Muscle layer of colon (tissue), 2 donors: ENCODE measurements around the gene KCNJ8.
"Not testable (repeated sequence)": the region's sequence is repeated elsewhere in the genome, so short reads cannot be mapped to it uniquely, and the experiment has no call there.

ENCODE experiments used
- H3K27ac ChIP-seq: one replicate; pipeline ENCODE4 v1.7.0; 2013; ENCODE audit warnings: low read depth, mild to moderate bottlenecking, low read length, moderate library complexity
- H3K27me3 ChIP-seq, 2 donors: one replicate each; pipeline ENCODE4 v1.7.0; 2013; ENCODE audit warnings: low read length in 2 of 2, mild to moderate bottlenecking in 2 of 2; ENCODE audit not compliant: insufficient read depth in 2 of 2, control insufficient read depth in 1 of 2
- H3K36me3 ChIP-seq: one replicate; pipeline ENCODE4 v1.7.0; 2013; ENCODE audit warnings: mild to moderate bottlenecking, low read length; ENCODE audit not compliant: insufficient read depth
- H3K4me1 ChIP-seq: one replicate; pipeline ENCODE4 v1.7.0; 2013; ENCODE audit warnings: mild to moderate bottlenecking, low read length; ENCODE audit not compliant: insufficient read depth
- H3K4me3 ChIP-seq, 2 donors: one replicate each; pipeline ENCODE4 v1.7.0; 2013; ENCODE audit warnings: low read length in 2 of 2, low read depth in 1 of 2, mild to moderate bottlenecking in 1 of 2, moderate library complexity in 1 of 2
- H3K9ac ChIP-seq: one replicate; pipeline ENCODE4 v1.7.0; 2013; ENCODE audit warnings: low read length
- H3K9me3 ChIP-seq: one replicate; pipeline ENCODE4 v1.7.0; 2013; ENCODE audit warnings: mild to moderate bottlenecking, low read length
- donor health status: abdominal sarcoma.
- donor health status: Adenocarcinoma of cecum.

The KCNJ8 gene

DNA sequence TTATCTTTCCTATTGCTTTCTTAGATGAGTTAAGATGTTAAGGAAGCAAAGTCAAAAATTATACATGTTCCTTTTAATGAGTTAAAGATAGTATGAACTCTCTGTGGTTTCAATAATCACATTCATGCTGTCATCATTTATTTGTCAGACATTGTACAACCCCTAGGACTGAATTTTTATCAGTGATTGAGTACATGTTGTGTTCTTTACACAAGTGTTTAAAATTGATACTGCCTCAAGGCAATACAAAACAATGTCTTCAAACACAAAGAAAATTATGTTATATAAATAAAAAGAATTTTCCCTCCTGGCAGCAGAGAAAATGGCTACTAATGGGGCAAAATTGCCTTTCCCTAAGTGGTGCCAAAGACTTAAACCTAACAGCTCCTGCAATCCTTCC lies 34.6 kb upstream of the KCNJ8 start:
- no peak overlapping the region for H3K9ac ChIP-seq
- H3K9me3 ChIP-seq: no peaks in the 10 kb centered on the region
- no peak overlapping the region for H3K27ac ChIP-seq
- no peak overlapping the region for H3K4me3 ChIP-seq
- H3K27me3 ChIP-seq: no peaks in the 10 kb centered on the region
- no peaks in the 10 kb centered on the region for H3K4me1 ChIP-seq
- no peaks in the 10 kb centered on the region for H3K36me3 ChIP-seq

DNA sequence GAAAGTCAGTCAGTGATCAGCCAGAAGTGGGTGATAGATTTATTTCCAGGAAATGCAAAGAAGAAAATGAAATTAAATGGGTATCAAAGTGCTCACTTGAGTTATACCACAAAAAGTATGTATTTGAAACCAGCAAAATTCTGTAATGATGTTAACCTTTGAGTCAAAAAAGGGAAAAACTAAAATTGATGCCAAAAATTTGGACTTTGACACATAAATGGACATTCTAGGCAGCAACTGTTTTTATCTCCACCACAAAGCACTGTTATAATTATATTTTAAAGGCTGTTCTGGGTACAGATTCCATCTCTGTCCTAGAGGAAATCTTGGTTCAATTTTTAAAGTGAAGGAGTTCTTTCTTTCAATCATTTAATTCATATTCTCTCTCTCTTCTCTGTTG lies 31.7 kb upstream of the KCNJ8 start:
- Histone ChIP-seq H3K9me3 (no peaks in the 10 kb centered on the region), H3K9ac (no peak overlapping the region), H3K27me3 (no peaks in the 10 kb centered on the region), H3K4me3 (no peak overlapping the region), H3K27ac (no peak overlapping the region), H3K36me3 (no peaks in the 10 kb centered on the region), H3K4me1 (no peaks in the 10 kb centered on the region)

DNA sequence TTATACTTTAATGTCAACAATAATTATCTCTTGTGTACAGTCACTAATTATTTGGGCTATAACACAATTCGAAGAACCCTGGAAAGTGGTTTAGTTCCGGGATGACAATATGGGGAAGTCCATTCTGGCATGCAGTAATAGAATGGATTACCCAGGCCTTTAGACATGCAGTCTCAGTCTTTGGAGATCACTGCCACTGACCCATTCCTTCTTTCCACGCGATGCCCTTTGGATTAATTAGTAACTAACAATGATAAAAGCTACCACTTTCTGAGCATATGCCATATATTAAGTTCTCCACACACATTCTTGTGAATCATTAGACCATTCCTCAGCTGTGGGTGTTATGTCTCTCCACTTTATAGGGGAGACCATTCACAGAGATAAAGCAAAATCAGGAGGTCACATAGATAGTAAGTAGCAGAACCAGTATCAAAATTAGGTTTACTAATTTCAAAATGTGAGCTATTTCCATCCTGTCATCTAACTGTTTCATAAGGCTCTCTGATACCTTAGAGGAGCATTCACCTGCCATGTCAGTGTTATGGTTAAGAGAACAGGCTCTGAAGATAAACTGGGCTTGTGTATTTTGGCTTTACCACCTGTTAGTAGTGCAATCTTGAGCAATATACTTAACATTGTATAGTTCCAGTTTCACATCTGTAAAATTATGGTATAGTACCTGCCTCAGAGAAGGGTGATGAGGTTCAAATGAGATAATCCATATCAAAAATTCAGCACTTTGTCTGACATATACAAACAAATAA lies 27.2 kb upstream of the KCNJ8 start:
- Histone ChIP-seq H3K9ac (no peak overlapping the region), H3K4me3 (no peak overlapping the region), H3K9me3 (no peaks in the 10 kb centered on the region), H3K27me3 (no peaks in the 10 kb centered on the region), H3K4me1 (no peaks in the 10 kb centered on the region), H3K27ac (no peak overlapping the region), H3K36me3 (no peaks in the 10 kb centered on the region)

DNA sequence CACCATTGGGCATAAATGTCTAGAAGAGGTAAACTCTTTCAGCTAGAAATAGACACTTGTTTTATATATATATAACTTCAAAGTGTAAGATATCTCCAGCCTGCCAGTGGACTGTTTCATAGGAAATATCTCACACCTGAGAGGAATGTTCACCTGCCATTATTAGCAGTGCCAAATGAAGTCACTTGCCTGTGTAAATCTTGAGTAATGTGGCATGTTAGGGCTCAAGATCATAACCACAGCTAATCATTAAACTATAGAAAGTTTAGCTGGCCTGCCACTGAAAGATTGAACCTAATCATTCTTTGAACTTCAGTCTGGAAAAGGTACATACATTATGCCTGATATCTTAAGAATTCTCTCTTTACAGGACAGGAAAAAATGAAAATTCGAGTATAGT lies 25.5 kb upstream of the KCNJ8 start:
- H3K27ac ChIP-seq: no peak overlapping the region
- H3K36me3 ChIP-seq: no peaks in the 10 kb centered on the region

DNA sequence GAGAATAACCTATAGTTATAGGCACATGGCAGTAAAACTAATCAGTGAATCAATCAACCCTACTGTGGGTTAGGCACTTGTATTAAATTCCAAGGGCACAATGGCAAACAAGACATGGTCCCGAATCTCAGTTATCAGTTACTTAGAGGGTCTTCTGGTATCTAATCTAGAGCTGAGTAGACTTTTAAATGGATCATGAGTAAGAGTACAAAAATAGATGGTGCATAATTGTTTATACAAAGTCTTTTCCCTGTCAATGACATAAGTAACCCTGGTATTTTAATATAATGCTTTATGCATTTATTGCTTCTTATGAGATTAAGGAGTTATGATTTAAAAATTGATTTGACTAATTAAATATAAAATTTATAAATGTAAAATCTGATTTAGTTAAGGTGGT lies 23.0 kb upstream of the KCNJ8 start:
- Histone ChIP-seq H3K27me3 (no peaks in the 10 kb centered on the region), H3K27ac (no peak overlapping the region), H3K4me3 (no peak overlapping the region), H3K9ac (no peak overlapping the region), H3K9me3 (no peaks in the 10 kb centered on the region), H3K36me3 (no peaks in the 10 kb centered on the region), H3K4me1 (no peaks in the 10 kb centered on the region)

More for the DNA sequence above, 25.5 kb upstream of the KCNJ8 start:
- Histone ChIP-seq H3K4me3 (no peak overlapping the region), H3K4me1 (no peaks in the 10 kb centered on the region), H3K27me3 (no peaks in the 10 kb centered on the region), H3K9ac (no peak overlapping the region), H3K9me3 (no peaks in the 10 kb centered on the region)

DNA sequence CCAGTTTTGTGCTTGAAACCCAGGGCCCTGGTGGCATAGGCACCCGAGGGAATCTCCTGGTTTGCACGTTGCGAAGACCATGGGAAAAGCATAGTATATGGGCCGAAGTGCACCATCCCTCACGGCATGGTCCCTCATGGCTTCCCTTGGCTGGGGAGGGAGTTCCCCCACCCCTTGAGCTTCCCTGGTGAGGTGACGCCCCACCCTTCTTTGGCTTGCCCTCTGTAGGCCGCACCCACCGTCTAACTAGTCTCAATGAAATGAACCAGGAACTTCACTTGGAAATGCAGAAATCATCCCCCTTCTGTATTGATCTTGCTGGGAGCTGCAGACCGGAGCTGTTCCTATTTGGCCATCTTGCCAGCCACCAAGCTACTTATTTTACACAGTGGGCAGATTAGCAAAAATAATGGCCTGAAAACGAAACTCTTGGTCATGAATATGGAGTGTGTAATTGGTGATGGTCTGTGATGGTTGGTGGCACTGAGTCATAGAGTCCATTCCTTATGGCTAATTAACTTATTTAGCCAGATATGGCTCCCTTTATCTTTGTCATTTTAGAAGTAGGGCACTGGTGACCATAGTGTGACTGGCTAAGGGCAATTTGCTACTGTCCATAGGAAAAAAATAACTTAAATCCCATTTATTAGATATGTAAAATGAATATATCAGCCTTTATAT lies 21.3 kb upstream of the KCNJ8 start:
- Histone ChIP-seq H3K9me3 (no peaks in the 10 kb centered on the region), H3K4me3 (no peak overlapping the region), H3K36me3 (no peaks in the 10 kb centered on the region), H3K4me1 (no peaks in the 10 kb centered on the region), H3K27ac (no peak overlapping the region), H3K9ac (no peak overlapping the region), H3K27me3 (no peaks in the 10 kb centered on the region)

DNA sequence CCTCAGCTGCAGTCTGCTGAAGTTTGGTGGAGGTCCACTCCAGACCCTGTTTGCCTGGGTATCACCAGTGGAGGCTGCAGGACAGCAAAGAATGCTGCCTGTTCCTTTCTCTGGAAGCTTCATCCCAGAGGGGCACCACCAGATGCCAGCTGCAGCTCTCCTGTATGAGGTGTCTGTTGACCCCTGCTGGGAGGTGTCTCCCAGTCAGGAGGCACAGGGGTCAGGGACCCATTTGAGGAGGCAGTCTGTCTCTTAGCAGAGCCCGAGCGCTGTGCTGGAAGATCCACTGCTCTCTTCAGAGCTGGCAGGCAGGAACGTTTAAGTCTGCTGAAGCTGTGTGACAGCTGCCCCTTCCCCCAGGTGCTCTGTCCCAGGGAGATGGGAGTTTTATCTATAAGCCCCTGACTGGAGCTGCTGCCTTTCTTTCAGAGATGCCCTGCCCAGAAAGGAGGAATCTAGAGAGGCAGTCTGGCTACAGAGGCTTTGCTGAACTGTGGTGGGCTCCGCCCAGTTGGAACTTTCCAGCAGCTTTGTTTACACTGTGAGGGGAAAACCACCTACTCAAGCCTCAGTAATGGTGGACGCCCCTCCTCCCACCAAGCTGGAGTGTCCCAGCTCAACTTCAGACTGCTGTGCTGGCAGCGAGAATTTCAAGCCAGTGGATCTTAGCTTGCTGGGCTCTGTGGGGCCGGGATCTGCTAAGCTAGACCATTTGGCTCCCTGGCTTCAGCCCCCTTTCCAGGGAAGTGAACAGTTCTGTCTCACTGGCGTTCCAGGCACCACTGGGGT lies 20.5 kb upstream of the KCNJ8 start:
- not testable (repeated sequence) for H3K4me3 ChIP-seq, H3K9me3 ChIP-seq, H3K27me3 ChIP-seq, H3K9ac ChIP-seq, H3K36me3 ChIP-seq, H3K27ac ChIP-seq, H3K4me1 ChIP-seq

DNA sequence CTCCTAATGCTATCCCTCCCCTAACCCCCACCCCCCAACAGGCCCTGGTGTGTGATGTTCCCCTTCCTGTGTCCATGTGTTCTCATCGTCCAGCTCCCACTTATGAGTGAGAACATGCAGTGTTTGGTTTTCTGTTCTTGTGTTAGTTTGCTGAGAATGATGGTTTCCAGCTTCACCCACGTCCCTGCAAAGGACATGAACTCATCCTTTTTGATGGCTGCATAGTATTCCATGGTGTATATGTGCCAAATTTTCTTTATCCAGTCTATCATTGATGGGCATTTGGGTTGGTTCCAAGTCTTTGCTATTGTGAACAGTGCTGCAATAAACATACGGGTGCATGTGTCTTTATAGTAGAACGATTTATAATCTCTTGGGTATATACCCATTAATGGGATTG lies 15.2 kb upstream of the KCNJ8 start:
- not testable (repeated sequence) for H3K36me3 ChIP-seq, H3K27ac ChIP-seq, H3K9me3 ChIP-seq, H3K27me3 ChIP-seq, H3K4me3 ChIP-seq, H3K4me1 ChIP-seq, H3K9ac ChIP-seq

DNA sequence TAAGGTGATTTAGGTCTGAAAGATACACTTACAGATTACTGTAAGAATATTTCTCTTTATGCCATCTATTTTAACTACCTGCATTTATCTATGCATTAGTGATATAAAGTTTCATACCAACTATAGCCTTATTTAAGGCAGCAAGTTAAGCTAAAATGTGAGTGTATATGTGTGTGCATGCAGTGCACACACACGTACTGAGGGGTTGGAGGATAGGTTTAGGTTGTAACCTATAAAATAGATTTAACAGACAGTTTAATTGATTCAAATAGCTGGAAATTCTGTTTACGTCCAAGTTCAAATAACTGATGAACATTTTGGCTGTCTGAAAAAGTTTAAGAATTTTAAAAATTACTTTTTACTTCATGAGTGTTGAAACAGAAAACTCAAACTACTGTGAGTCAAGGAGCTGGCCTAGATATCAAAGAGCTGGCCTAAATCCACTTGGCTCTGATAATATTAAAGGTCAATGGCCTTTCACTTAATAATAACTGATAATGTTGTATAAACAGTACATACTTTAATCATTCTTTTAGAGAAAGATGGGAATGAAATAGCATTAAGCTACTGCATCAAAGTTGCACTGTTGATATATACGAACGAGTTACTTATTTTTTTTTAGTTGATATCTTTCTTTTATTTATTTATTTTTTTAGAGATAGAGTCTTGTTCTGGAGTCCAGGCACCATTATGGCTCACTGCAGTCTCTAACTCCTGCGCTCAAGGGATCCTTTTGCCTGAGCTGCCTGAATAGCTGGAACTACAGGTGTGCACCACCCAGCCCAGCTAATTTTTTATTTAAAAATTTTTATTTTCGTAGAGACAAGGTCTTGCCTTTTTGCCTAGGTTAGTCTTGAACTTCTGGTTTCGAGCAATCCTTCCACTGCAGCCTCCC lies 13.8 kb upstream of the KCNJ8 start:
- no peak overlapping the region for H3K27ac ChIP-seq
- no peaks in the 10 kb centered on the region for H3K9me3 ChIP-seq
- no peaks in the 10 kb centered on the region for H3K27me3 ChIP-seq
- no peak overlapping the region for H3K9ac ChIP-seq
- H3K4me1 ChIP-seq: no peaks in the 10 kb centered on the region
- no peak overlapping the region for H3K4me3 ChIP-seq
- H3K36me3 ChIP-seq: no peaks in the 10 kb centered on the region

DNA sequence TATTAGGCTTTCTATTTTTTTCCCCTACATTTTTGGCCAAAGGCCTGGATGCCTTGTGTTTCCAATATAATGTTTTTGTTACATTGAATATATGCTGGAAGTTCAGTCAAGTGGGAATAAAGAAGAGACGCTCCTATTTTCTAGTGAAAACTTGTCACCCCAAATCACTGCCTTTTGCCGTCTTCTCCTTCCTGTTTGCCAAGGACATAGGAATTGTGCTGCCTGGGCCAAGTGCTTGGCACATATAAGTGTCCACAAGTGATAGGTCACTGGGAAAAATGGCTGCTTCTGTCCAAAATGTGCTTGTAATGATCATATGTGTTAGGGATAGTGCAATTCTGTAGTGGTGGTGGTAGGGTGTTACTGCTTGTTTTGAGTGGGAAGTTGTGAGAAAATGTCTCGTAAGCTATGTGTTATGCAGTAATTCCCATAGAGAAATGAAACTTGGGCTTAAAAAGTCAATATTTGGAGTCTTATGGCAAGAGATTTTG lies 11.6 kb upstream of the KCNJ8 start:
- Histone ChIP-seq H3K4me3 (no peak overlapping the region), H3K9me3 (no peaks in the 10 kb centered on the region), H3K27ac (no peak overlapping the region), H3K27me3 (no peaks in the 10 kb centered on the region), H3K9ac (no peak overlapping the region), H3K36me3 (no peaks in the 10 kb centered on the region), H3K4me1 (peaks cover under 1% of the 10 kb centered on the region)

DNA sequence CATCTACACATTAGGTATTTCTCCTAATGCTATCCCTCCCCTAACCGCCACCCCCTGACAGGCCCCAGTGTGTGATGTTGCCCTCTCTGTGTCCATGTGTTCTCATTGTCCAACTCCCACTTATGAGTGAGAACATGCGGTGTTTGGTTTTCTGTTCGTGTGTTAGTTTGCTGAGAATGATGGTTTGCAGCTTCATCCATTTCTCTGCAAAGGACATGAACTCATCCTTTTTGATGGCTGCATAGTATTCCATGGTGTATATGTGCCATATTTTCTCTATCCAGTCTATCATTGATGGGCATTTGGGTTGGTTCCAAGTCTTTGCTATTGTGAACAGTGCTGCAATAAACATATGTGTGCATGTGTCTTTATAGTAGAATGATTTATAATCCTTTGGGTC lies 8.2 kb upstream of the KCNJ8 start:
- H3K27me3 ChIP-seq, H3K9ac ChIP-seq, H3K9me3 ChIP-seq, H3K4me3 ChIP-seq, H3K27ac ChIP-seq, H3K36me3 ChIP-seq: not testable (repeated sequence)
- peaks cover 24% of the 10 kb centered on the region for H3K4me1 ChIP-seq
